A549 (cell line): ENCODE data around the gene MAP2K7. TPM values are rescaled to one million over a fixed set of nuclear protein-coding genes. Genes with fewer than 3 reads are reported as not detected.

ENCODE experiments used
- ATAC-seq, 2 experiments: fragments of 200-7000 bp in 1 of 2; fragments of >200 bp in 1 of 2; cut with Nextera tagmentation in 1 of 2; cut with Tn5 transposase in 1 of 2; 3 replicates each; pipeline versions ENCODE4 v1.8.0 to v1.9.1; 2018 to 2020; ENCODE audit warnings: mild to moderate bottlenecking in 1 of 2, moderate library complexity in 1 of 2
- CTCF ChIA-PET: fragments of 300-600 bp; sonication (Branson Sonifier 250); formaldehyde crosslinking; extraction: SDS; loops from one replicate; lab custom pipeline; 2021; ENCODE audit warnings: antibody characterized with exemption, inconsistent platforms; lab: Yijun Ruan, JAX
- POLR2A ChIA-PET: fragments of 350-600 bp; formaldehyde crosslinking; extraction: SDS; loops from one replicate; lab custom pipeline; 2021; ENCODE audit warnings: antibody characterized with exemption, inconsistent platforms; lab: Yijun Ruan, JAX
- DNase-seq, 2 experiments: peaks; one replicate each; pipeline versions ENCODE4 v3.0.0 to v3.0.0-alpha.2; 2011 to 2016; ENCODE audit warnings: low read depth in 1 of 2, low spot score in 1 of 2
- FAIRE-seq: peaks from 2 replicates; lab custom pipeline; 2011; peaks lifted over from hg19 to GRCh38; lab: Jason Lieb, UNC
- H3K27ac ChIP-seq, 2 experiments: fragments of >200 bp; sonication (Bioruptor Twin); formaldehyde crosslinking; 3 replicates each; pipeline ENCODE4 v1.5.1; 2016 to 2017
- H3K4me1 ChIP-seq: fragments of >200 bp; sonication (Bioruptor Twin); formaldehyde crosslinking; 3 replicates; pipeline ENCODE4 v1.6.1; 2016
- H3K4me2 ChIP-seq: fragments of >200 bp; sonication (Bioruptor Twin); formaldehyde crosslinking; 3 replicates; pipeline ENCODE4 v1.6.1; 2016
- H3K4me3 ChIP-seq: fragments of >200 bp; sonication (Bioruptor Twin); formaldehyde crosslinking; 3 replicates; pipeline ENCODE4 v1.5.1; 2016
- H3K9me3 ChIP-seq: fragments of >200 bp; sonication (Bioruptor Twin); formaldehyde crosslinking; 3 replicates; pipeline ENCODE4 v1.6.1; 2016
- ATOH8 ChIP-seq: fragments of 250-450 bp; sonication (Bioruptor Pico); IDR thresholded peaks from 2 replicates; pipeline ENCODE4 v1.5.0; 2020; ENCODE audit warnings: low read depth, mild to moderate bottlenecking, moderate library complexity
- CBX8 ChIP-seq: fragments of 200-600 bp; sonication (generic); IDR thresholded peaks from 2 replicates; pipeline ENCODE4 v1.6.1; 2016
- E2F6 ChIP-seq: IDR thresholded peaks from 2 replicates; pipeline ENCODE4 v1.6.1; 2012; ENCODE audit warnings: low read depth, borderline replicate concordance
- JUN ChIP-seq, 2 experiments: fragments of >200 bp; sonication (Bioruptor Twin); formaldehyde crosslinking; IDR thresholded peaks; 2 replicates in 1 of 2; 3 replicates in 1 of 2; pipeline ENCODE4 v1.6.1; 2016 to 2017
- MAX ChIP-seq: IDR thresholded peaks from 2 replicates; pipeline ENCODE4 v1.6.1; 2012
- MYC ChIP-seq: IDR thresholded peaks from 2 replicates; pipeline ENCODE4 v1.6.1; 2012; ENCODE audit warnings: mild to moderate bottlenecking, inconsistent platforms, low read length, improper control_type of control experiment, borderline replicate concordance
- NPAS2 ChIP-seq: fragments of 250-450 bp; sonication (Bioruptor Pico); IDR thresholded peaks from 2 replicates; pipeline ENCODE4 v1.8.0; 2022; ENCODE audit warnings: mild to moderate bottlenecking, moderate library complexity, borderline replicate concordance
- PHF8 ChIP-seq: fragments of 200-600 bp; sonication (generic); IDR thresholded peaks from 2 replicates; pipeline ENCODE4 v1.6.1; 2016; ENCODE audit warnings: low read depth, mild to moderate bottlenecking, antibody characterized with exemption, moderate library complexity, borderline replicate concordance
- POLR2A ChIP-seq: IDR thresholded peaks from 2 replicates; pipeline ENCODE4 v1.6.1; 2012; ENCODE audit warnings: mild to moderate bottlenecking, low read length
- RAD21 ChIP-seq, 2 experiments: fragments of >200 bp in 1 of 2; sonication (Bioruptor Twin) in 1 of 2; formaldehyde crosslinking in 1 of 2; IDR thresholded peaks in 1 of 2; conservative IDR thresholded peaks in 1 of 2; 2 replicates in 1 of 2; 3 replicates in 1 of 2; pipeline ENCODE4 v1.6.1; 2012 to 2018; ENCODE audit warnings: inconsistent platforms in 1 of 2
- SMC3 ChIP-seq: fragments of >200 bp; sonication (Bioruptor Twin); formaldehyde crosslinking; IDR thresholded peaks from 3 replicates; pipeline ENCODE4 v1.6.1; 2018; ENCODE audit warnings: inconsistent platforms
- TP53 ChIP-seq: fragments of 250-450 bp; sonication (Bioruptor Pico); IDR thresholded peaks from 2 replicates; pipeline ENCODE4 v1.5.0; 2021; ENCODE audit warnings: mild to moderate bottlenecking, moderate library complexity
- WGBS: methylation state at CpG from one replicate; pipeline ENCODE4 v1.1.6; 2017; ENCODE audit errors: missing lambda C conversion rate; 5-methylcytosine and 5-hydroxymethylcytosine counted together
- polyA minus RNA-seq: library from RNA; depleted of rRNA, polyadenylated mRNA; stranded (reverse); fragments of >200 nt; gene quantifications from 2 replicates; pipeline ENCODE4 v1.2.3, GENCODE V29; 2011; rRNA and poly(A)+ RNA removed
- polyA plus RNA-seq, 4 experiments: library from polyadenylated mRNA; depleted of rRNA in 3 of 4; stranded (reverse); fragments of >200 nt; fragmentation: RNase III in 1 of 4; extraction: RNeasy Plus Mini Kit Qiagen cat#74134 plus additional on column Dnase treatment in 1 of 4; gene quantifications; 2 replicates in 3 of 4; 3 replicates in 1 of 4; pipeline ENCODE4 v1.2.3, GENCODE V29; 2011 to 2017
- TF ChIP-seq, protein P1 (sequence below): fragments of >200 bp; sonication (Bioruptor Twin); formaldehyde crosslinking; IDR thresholded peaks from 3 replicates; pipeline ENCODE4 v1.6.1; 2016
- TF ChIP-seq, protein P2 (sequence below): fragments of >200 bp; sonication (Bioruptor Twin); formaldehyde crosslinking; IDR thresholded peaks from 3 replicates; pipeline ENCODE4 v1.5.1; 2016
- TF ChIP-seq, protein P3 (sequence below): fragments of 450-650 bp; IDR thresholded peaks from 2 replicates; pipeline ENCODE4 v1.6.1; 2014; ENCODE audit warnings: antibody characterized with exemption

MAP2K7 gene
- polyA plus RNA-seq (2011; rRNA removed) (5.5 TPM in 2 replicates), polyA plus RNA-seq (2017; fragmentation: RNase III; extraction: RNeasy Plus Mini Kit Qiagen cat#74134 plus additional on column Dnase treatment) (17.4 to 19.4 TPM (median 19.3 TPM) in 3 replicates), polyA minus RNA-seq (6.1 and 9.4 TPM in 2 replicates)
- 9.3 and 12.9 TPM in 2 replicates for polyA plus RNA-seq (2012; cell fraction: cytosol; rRNA removed)
- 37.3 and 41.7 TPM in 2 replicates for polyA plus RNA-seq (2012; cell fraction: nucleus; rRNA removed)

- CTCF ChIA-PET: interaction anchor here (0.9 to 2.5 kb wide), 12 partner anchors 9 to 51 kb away, joined by 3 to 10 read pairs (median 4); partner anchors contain the start of gene LRRC8E
- ATAC-seq: peak; percentile 65 to 83
- WGBS: 0% methylated on average over 10 of the region's 89 CpGs
These were observed at the start of gene MAP2K7 for GRCh38 chr19:7903244-7904073. MAP2K7 (plus strand) TSS chr19:7903877; CDS start chr19:7903945, 68 bp downstream.

More at GRCh38 chr19:7903244-7904073, at the start of gene MAP2K7:
- TF ChIP-seq JUN (IDR thresholded peaks at IDR 0.05) (peak; percentile 75 to 81; a peak in 3 of 5 replicates), SMC3 (0 out of 3 replicates have a peak, but pooled peaks have one; percentile 18), MYC (peak; percentile 74), RAD21 (conservative IDR thresholded peaks at IDR 0.05 in 1 of 2, IDR thresholded peaks at IDR 0.05 in 1 of 2) (peak; percentile 17 to 39; a peak in 3 of 5 replicates), ATOH8 (CRISPR knock-in tag) (no peak), POLR2A (peak; percentile 98), NPAS2 (CRISPR knock-in tag) (peak; percentile 82; the same call in 1 of the 2 replicates), CBX8 (no peak), PHF8 (peak; percentile 46; the same call in 1 of the 2 replicates), TP53 (no peak), E2F6 (peak; percentile 91), MAX (peak; percentile 92)
- TF ChIP-seq, protein P1, sequence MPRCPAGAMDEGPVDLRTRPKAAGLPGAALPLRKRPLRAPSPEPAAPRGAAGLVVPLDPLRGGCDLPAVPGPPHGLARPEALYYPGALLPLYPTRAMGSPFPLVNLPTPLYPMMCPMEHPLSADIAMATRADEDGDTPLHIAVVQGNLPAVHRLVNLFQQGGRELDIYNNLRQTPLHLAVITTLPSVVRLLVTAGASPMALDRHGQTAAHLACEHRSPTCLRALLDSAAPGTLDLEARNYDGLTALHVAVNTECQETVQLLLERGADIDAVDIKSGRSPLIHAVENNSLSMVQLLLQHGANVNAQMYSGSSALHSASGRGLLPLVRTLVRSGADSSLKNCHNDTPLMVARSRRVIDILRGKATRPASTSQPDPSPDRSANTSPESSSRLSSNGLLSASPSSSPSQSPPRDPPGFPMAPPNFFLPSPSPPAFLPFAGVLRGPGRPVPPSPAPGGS: peak; percentile 83; the same call in 1 of the 3 replicates
- TF ChIP-seq, protein P2, sequence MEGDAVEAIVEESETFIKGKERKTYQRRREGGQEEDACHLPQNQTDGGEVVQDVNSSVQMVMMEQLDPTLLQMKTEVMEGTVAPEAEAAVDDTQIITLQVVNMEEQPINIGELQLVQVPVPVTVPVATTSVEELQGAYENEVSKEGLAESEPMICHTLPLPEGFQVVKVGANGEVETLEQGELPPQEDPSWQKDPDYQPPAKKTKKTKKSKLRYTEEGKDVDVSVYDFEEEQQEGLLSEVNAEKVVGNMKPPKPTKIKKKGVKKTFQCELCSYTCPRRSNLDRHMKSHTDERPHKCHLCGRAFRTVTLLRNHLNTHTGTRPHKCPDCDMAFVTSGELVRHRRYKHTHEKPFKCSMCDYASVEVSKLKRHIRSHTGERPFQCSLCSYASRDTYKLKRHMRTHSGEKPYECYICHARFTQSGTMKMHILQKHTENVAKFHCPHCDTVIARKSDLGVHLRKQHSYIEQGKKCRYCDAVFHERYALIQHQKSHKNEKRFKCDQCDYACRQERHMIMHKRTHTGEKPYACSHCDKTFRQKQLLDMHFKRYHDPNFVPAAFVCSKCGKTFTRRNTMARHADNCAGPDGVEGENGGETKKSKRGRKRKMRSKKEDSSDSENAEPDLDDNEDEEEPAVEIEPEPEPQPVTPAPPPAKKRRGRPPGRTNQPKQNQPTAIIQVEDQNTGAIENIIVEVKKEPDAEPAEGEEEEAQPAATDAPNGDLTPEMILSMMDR: peak; percentile 58
- TF ChIP-seq, protein P3, sequence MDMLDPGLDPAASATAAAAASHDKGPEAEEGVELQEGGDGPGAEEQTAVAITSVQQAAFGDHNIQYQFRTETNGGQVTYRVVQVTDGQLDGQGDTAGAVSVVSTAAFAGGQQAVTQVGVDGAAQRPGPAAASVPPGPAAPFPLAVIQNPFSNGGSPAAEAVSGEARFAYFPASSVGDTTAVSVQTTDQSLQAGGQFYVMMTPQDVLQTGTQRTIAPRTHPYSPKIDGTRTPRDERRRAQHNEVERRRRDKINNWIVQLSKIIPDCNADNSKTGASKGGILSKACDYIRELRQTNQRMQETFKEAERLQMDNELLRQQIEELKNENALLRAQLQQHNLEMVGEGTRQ: 0 out of 2 replicates have a peak, but pooled peaks have one; percentile 23
- Histone ChIP-seq H3K4me2 (peak within 1 kb of the TSS; percentile 86), H3K4me3 (peak within 1 kb of the TSS; percentile 72), H3K27ac (peak within 1 kb of the TSS; percentile 90 to 97), H3K9me3 (no peaks in the 10 kb centered on the region), H3K4me1 (peaks cover 8% of the 10 kb centered on the region)
- FAIRE-seq (peak; percentile 95), DNase-seq (peak; percentile 86 to 98)
- POLR2A ChIA-PET: interaction anchor here (0.6 to 2.5 kb wide), 13 partner anchors 8 to 381 kb away, joined by 3 to 17 read pairs (median 4); partner anchors contain the start of genes LRRC8E, MCOLN1, SNAPC2 and TGFBR3L
